ENCODE results near the gene PDGFRB. TPM values are rescaled to one million over a fixed set of nuclear protein-coding genes. Genes with fewer than 3 reads are reported as not detected.

The PDGFRB gene
- polyA plus RNA-seq, 1 donor (not counting 4 experiments of a cell fraction or from before 2014, with no cell fraction given), result 0.14 TPM

GRCh38 chr5:150134198-150134588, 21.5 kb downstream of the PDGFRB start:
- peaks cover 7% of the 10 kb centered on the region for H3K27me3 ChIP-seq (ENCODE audit: control insufficient read depth, extremely low read depth, insufficient read depth, low read length)
- no peaks in the 10 kb centered on the region for H3K36me3 ChIP-seq (ENCODE audit: control insufficient read depth in 2 of 2, extremely low read depth in 1 of 2, insufficient read depth in 2 of 2, low read length in 2 of 2)
- no peak overlapping the region for H3K4me3 ChIP-seq (ENCODE audit: control insufficient read depth in 2 of 3, extremely low read depth in 1 of 3, insufficient read depth in 2 of 3, low read depth in 1 of 3, low read length in 3 of 3)
- no peaks in the 10 kb centered on the region for H3K9me3 ChIP-seq (ENCODE audit: control insufficient read depth, low read depth, low read length)
- no peaks in the 10 kb centered on the region for H3K79me2 ChIP-seq (ENCODE audit: control insufficient read depth, insufficient read depth, low read length)
- H3K9ac ChIP-seq (ENCODE audit: control insufficient read depth, extremely low read depth, insufficient read depth, low read length), result no peak overlapping the region
- H3K4me2 ChIP-seq (ENCODE audit: control insufficient read depth, extremely low read depth, insufficient read depth, low read depth, low read length), result no peak overlapping the region
- no peak overlapping the region for H3K27ac ChIP-seq (ENCODE audit: control insufficient read depth, insufficient read depth, low read length)
- dilution Hi-C loops (cut with MboI; ENCODE audit: extremely low pct_ligation_motif_present, low sequenced_read_pairs), result no loop called here
- FAIRE-seq (no peak), DNase-seq (ENCODE audit: low read depth, low spot score) (no peak)
- H3K9me1 ChIP-seq (ENCODE audit: control insufficient read depth, extremely low read depth, insufficient read depth, low read length), result no peaks in the 10 kb centered on the region
- no peaks in the 10 kb centered on the region for H4K20me1 ChIP-seq (ENCODE audit: control insufficient read depth, extremely low read depth, insufficient read depth, low read length)
- H2AFZ ChIP-seq (ENCODE audit: control insufficient read depth, low read length), result no peak overlapping the region
- TF ChIP-seq EZH2 (IDR thresholded peaks at IDR 0.05; ENCODE audit: low read length), result no peak
- peaks cover 7% of the 10 kb centered on the region for H3K4me1 ChIP-seq (ENCODE audit: control insufficient read depth, extremely low read depth, insufficient read depth, low read length)

GRCh38 chr5:150133581-150134197, 22.0 kb downstream of the PDGFRB start:
- Histone ChIP-seq H3K36me3 (ENCODE audit: control insufficient read depth in 2 of 2, extremely low read depth in 1 of 2, insufficient read depth in 2 of 2, low read length in 2 of 2) (no peaks in the 10 kb centered on the region), H3K4me2 (ENCODE audit: control insufficient read depth, extremely low read depth, insufficient read depth, low read depth, low read length) (no peak overlapping the region), H3K9me1 (ENCODE audit: control insufficient read depth, extremely low read depth, insufficient read depth, low read length) (no peaks in the 10 kb centered on the region), H4K20me1 (ENCODE audit: control insufficient read depth, extremely low read depth, insufficient read depth, low read length) (no peaks in the 10 kb centered on the region), H2AFZ (ENCODE audit: control insufficient read depth, low read length) (no peak overlapping the region), H3K79me2 (ENCODE audit: control insufficient read depth, insufficient read depth, low read length) (no peaks in the 10 kb centered on the region), H3K9ac (ENCODE audit: control insufficient read depth, extremely low read depth, insufficient read depth, low read length) (no peak overlapping the region), H3K4me3 (ENCODE audit: control insufficient read depth in 2 of 3, extremely low read depth in 1 of 3, insufficient read depth in 2 of 3, low read depth in 1 of 3, low read length in 3 of 3) (no peak overlapping the region), H3K27me3 (ENCODE audit: control insufficient read depth, extremely low read depth, insufficient read depth, low read length) (peaks cover 7% of the 10 kb centered on the region), H3K9me3 (ENCODE audit: control insufficient read depth, low read depth, low read length) (no peaks in the 10 kb centered on the region), H3K4me1 (ENCODE audit: control insufficient read depth, extremely low read depth, insufficient read depth, low read length) (peaks cover 7% of the 10 kb centered on the region), H3K27ac (ENCODE audit: control insufficient read depth, insufficient read depth, low read length) (no peak overlapping the region)
- dilution Hi-C loops (cut with MboI; ENCODE audit: extremely low pct_ligation_motif_present, low sequenced_read_pairs), result no loop called here
- DNase-seq (ENCODE audit: low read depth, low spot score) (no peak), FAIRE-seq (no peak)
- no peak for TF ChIP-seq EZH2 (IDR thresholded peaks at IDR 0.05; ENCODE audit: low read length)
- no peak for TF ChIP-seq CTCF (optimal IDR thresholded peaks at IDR 0.05 in 1 of 3, IDR thresholded peaks at IDR 0.05 in 1 of 3, conservative IDR thresholded peaks at IDR 0.05 in 1 of 3; ENCODE audit: extremely low read depth in 1 of 3, insufficient read depth in 2 of 3, low read length in 3 of 3)

- H3K9ac ChIP-seq (ENCODE audit: control insufficient read depth, extremely low read depth, insufficient read depth, low read length), result no peak overlapping the region
- dilution Hi-C loops (cut with MboI; ENCODE audit: extremely low pct_ligation_motif_present, low sequenced_read_pairs), result no loop called here
Observed at GRCh38 chr5:150132740-150133139, 22.9 kb downstream of the PDGFRB start.

More at GRCh38 chr5:150132740-150133139, 22.9 kb downstream of the PDGFRB start:
- Histone ChIP-seq H3K9me1 (ENCODE audit: control insufficient read depth, extremely low read depth, insufficient read depth, low read length) (no peaks in the 10 kb centered on the region), H2AFZ (ENCODE audit: control insufficient read depth, low read length) (no peak overlapping the region), H4K20me1 (ENCODE audit: control insufficient read depth, extremely low read depth, insufficient read depth, low read length) (no peaks in the 10 kb centered on the region), H3K4me1 (ENCODE audit: control insufficient read depth, extremely low read depth, insufficient read depth, low read length) (peaks cover 7% of the 10 kb centered on the region), H3K79me2 (ENCODE audit: control insufficient read depth, insufficient read depth, low read length) (no peaks in the 10 kb centered on the region), H3K27ac (ENCODE audit: control insufficient read depth, insufficient read depth, low read length) (no peak overlapping the region), H3K4me3 (ENCODE audit: control insufficient read depth in 2 of 3, extremely low read depth in 1 of 3, insufficient read depth in 2 of 3, low read depth in 1 of 3, low read length in 3 of 3) (no peak overlapping the region), H3K36me3 (ENCODE audit: control insufficient read depth in 2 of 2, extremely low read depth in 1 of 2, insufficient read depth in 2 of 2, low read length in 2 of 2) (no peaks in the 10 kb centered on the region), H3K9me3 (ENCODE audit: control insufficient read depth, low read depth, low read length) (no peaks in the 10 kb centered on the region), H3K4me2 (ENCODE audit: control insufficient read depth, extremely low read depth, insufficient read depth, low read depth, low read length) (no peak overlapping the region), H3K27me3 (ENCODE audit: control insufficient read depth, extremely low read depth, insufficient read depth, low read length) (peaks cover 2% of the 10 kb centered on the region)
- FAIRE-seq, result no peak
- no peak for DNase-seq (ENCODE audit: low read depth, low spot score)
- no peak for TF ChIP-seq EZH2 (IDR thresholded peaks at IDR 0.05; ENCODE audit: low read length)
- TF ChIP-seq CTCF (optimal IDR thresholded peaks at IDR 0.05 in 1 of 3, IDR thresholded peaks at IDR 0.05 in 1 of 3, conservative IDR thresholded peaks at IDR 0.05 in 1 of 3; ENCODE audit: extremely low read depth in 1 of 3, insufficient read depth in 2 of 3, low read length in 3 of 3), result no peak
